Effector memory CD8-positive, alpha-beta T cell (primary cell): ENCODE results near the gene TRPM4.

Source experiments
- ATAC-seq: fragments of 150-1000 bp; cut with Tn5 transposase; replicated peaks from 2 replicates; pipeline ENCODE4 v1.10.0; 2021; ENCODE audit warnings: mild to moderate bottlenecking, moderate library complexity
- DNase-seq, 3 experiments: peaks; one replicate each; pipeline ENCODE4 v3.0.0; 2021
- H3K27ac Mint-ChIP-seq, 2 donors: one replicate each; pipeline ENCODE4 v1.8.0; 2022; ENCODE audit warnings: mild to moderate bottlenecking in 2 of 2, mixed read lengths in 2 of 2, moderate library complexity in 2 of 2
- H3K27me3 Mint-ChIP-seq, 2 donors: one replicate each; pipeline ENCODE4 v1.8.0; 2022; ENCODE audit warnings: mixed read lengths in 2 of 2
- H3K36me3 Mint-ChIP-seq: one replicate; pipeline ENCODE4 v1.8.0; 2022; ENCODE audit warnings: mild to moderate bottlenecking, moderate library complexity, mixed read lengths; ENCODE audit not compliant: insufficient read depth
- H3K4me1 Mint-ChIP-seq, 2 donors: one replicate each; pipeline ENCODE4 v1.8.0; 2022; ENCODE audit warnings: low read depth in 2 of 2, mixed read lengths in 2 of 2
- H3K4me3 Mint-ChIP-seq, 2 donors: one replicate each; pipeline ENCODE4 v1.8.0; 2022; ENCODE audit warnings: mild to moderate bottlenecking in 2 of 2, mixed read lengths in 2 of 2, moderate library complexity in 2 of 2
- H3K9me3 Mint-ChIP-seq, 2 donors: one replicate each; pipeline ENCODE4 v1.8.0; 2022; ENCODE audit warnings: mixed read lengths in 2 of 2

TRPM4 gene

DNA sequence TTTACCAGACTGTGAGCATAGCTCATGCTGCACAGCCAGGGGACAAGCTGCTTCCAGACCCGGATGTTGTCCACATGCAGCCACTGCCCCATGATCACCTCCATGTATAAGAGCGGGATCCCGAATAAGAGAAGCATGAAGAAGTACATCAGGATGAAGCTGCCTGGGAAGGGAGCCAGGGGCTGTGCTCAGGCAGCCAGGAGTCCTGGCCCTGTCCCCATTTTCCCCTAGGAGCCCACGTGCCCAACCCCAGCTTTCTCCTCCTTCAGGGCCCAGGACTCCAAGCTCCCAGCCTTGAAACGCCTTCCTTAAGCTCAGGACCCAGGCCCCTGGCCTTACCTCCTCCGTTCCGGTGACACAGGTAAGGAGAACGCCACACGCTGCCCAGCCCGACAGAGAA is 98.1 kb downstream of the TRPM4 start:
- H3K9me3 Mint-ChIP-seq = peaks cover 5 to 7% of the 10 kb centered on the region in 2 donors
- H3K27me3 Mint-ChIP-seq = peaks cover 72 to 80% of the 10 kb centered on the region in 2 donors
- no peak for DNase-seq
- no peak for ATAC-seq
- H3K4me1 Mint-ChIP-seq = no peaks in the 10 kb centered on the region
- no peak overlapping the region for H3K4me3 Mint-ChIP-seq
- H3K36me3 Mint-ChIP-seq = peaks cover 3% of the 10 kb centered on the region
- no peak overlapping the region for H3K27ac Mint-ChIP-seq

DNA sequence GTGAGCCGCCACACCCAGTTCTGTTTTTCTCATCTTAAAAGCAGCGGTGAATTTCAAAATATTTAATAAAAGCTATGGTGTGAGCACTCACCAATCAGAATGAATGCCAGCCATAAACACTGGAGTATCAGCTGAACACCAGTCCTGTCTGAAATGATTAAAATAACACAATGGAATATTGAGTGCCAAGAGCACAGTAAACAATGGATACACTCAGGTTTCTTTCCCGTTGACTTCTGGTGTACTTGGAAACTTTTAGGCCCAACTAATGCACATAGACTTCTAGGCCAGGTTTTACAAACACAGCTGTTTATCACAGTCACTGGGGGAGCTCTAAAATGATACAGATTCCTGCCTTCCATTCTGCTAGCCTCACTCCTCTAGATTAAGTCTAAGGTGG is 99.1 kb downstream of the TRPM4 start:
- no peak overlapping the region for H3K27ac Mint-ChIP-seq
- no peak for DNase-seq
- H3K36me3 Mint-ChIP-seq = peaks cover 3% of the 10 kb centered on the region
- peaks cover 5 to 7% of the 10 kb centered on the region in 2 donors for H3K9me3 Mint-ChIP-seq
- no peak overlapping the region for H3K4me3 Mint-ChIP-seq
- peaks cover 69 to 77% of the 10 kb centered on the region in 2 donors for H3K27me3 Mint-ChIP-seq
- no peak for ATAC-seq
- no peaks in the 10 kb centered on the region for H3K4me1 Mint-ChIP-seq
